ENCODE results near the gene CELF5. TPM values are rescaled to one million over a fixed set of nuclear protein-coding genes. Genes with fewer than 3 reads are reported as not detected.

Gene CELF5
- total and polyA plus RNA-seq, 9 of the 15 experiments (the other 6 are each of a cell fraction or from before 2014, with no cell fraction given) = 0.01 to 0.56 (median 0.22) TPM

DNA sequence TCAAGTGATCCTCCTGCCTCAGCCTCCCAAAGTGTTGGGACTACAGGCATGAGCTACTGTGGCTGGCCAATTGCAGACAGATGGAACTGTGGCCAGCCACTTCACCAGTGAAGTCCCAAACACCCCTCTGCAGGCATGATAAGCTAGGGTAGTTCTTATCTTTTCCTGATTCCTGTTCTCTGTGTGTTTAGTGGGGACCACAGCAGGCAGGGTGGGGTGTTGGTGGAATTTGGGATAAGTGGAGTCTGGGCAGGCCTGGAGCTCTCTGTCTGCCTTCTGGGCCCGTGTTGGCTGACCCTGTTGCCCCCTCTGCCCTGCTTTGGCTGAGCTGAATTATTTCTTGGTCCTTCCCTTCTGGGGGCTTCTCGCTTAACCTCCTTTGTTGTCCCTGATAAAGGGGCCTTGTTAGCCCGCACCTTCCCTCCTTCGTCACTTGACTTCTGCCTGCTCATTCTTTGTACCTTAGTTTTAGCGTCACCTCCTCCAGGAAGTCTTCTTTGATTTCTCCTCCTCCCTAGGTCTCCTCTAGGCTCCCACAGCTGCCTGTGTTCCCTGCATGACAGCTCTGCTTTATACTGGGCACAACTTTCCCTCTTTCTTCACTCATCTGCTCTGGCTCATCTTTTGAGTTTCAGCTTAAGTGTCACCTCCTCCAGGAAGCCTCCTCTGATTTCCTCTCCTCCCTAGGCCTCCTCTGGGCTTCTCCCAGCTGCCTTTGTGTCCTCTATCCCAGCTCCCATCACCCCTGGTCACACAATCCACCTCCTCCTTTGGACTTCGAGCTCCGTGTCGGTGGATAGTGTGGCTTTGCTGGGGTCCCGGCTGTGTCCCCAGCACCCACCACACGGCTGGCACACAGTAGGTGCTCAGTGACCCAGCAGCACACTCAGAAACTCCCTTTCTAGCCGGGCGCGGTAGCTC, 40.5 kb upstream of the CELF5 start (continued):
- no peak for TF ChIP-seq CLOCK (CRISPR knock-in tag; IDR thresholded peaks at IDR 0.05; ENCODE audit: borderline replicate concordance)
- TF ChIP-seq ZNF408 (CRISPR knock-in tag; IDR thresholded peaks at IDR 0.05; ENCODE audit: low read depth) = no peak
- TF ChIP-seq, protein P1, sequence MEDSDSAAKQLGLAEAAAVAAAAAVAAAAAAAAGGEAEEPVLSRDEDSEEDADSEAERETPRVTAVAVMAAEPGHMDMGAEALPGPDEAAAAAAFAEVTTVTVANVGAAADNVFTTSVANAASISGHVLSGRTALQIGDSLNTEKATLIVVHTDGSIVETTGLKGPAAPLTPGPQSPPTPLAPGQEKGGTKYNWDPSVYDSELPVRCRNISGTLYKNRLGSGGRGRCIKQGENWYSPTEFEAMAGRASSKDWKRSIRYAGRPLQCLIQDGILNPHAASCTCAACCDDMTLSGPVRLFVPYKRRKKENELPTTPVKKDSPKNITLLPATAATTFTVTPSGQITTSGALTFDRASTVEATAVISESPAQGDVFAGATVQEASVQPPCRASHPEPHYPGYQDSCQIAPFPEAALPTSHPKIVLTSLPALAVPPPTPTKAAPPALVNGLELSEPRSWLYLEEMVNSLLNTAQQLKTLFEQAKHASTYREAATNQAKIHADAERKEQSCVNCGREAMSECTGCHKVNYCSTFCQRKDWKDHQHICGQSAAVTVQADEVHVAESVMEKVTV (CRISPR knock-in tag; IDR thresholded peaks at IDR 0.05) = no peak
- 0 out of 2 replicates have a peak, but pooled peaks have one; percentile 40 for TF ChIP-seq CCAR2 (IDR thresholded peaks at IDR 0.05; ENCODE audit: low read depth, low read length)
- TF ChIP-seq NFIC (IDR thresholded peaks at IDR 0.05) = peak; percentile 35
- TF ChIP-seq HMGN3 (IDR thresholded peaks at IDR 0.05; ENCODE audit: borderline replicate concordance, extremely low read depth, insufficient read length, low read depth, low read length) = no peak
- TF ChIP-seq, protein P2, sequence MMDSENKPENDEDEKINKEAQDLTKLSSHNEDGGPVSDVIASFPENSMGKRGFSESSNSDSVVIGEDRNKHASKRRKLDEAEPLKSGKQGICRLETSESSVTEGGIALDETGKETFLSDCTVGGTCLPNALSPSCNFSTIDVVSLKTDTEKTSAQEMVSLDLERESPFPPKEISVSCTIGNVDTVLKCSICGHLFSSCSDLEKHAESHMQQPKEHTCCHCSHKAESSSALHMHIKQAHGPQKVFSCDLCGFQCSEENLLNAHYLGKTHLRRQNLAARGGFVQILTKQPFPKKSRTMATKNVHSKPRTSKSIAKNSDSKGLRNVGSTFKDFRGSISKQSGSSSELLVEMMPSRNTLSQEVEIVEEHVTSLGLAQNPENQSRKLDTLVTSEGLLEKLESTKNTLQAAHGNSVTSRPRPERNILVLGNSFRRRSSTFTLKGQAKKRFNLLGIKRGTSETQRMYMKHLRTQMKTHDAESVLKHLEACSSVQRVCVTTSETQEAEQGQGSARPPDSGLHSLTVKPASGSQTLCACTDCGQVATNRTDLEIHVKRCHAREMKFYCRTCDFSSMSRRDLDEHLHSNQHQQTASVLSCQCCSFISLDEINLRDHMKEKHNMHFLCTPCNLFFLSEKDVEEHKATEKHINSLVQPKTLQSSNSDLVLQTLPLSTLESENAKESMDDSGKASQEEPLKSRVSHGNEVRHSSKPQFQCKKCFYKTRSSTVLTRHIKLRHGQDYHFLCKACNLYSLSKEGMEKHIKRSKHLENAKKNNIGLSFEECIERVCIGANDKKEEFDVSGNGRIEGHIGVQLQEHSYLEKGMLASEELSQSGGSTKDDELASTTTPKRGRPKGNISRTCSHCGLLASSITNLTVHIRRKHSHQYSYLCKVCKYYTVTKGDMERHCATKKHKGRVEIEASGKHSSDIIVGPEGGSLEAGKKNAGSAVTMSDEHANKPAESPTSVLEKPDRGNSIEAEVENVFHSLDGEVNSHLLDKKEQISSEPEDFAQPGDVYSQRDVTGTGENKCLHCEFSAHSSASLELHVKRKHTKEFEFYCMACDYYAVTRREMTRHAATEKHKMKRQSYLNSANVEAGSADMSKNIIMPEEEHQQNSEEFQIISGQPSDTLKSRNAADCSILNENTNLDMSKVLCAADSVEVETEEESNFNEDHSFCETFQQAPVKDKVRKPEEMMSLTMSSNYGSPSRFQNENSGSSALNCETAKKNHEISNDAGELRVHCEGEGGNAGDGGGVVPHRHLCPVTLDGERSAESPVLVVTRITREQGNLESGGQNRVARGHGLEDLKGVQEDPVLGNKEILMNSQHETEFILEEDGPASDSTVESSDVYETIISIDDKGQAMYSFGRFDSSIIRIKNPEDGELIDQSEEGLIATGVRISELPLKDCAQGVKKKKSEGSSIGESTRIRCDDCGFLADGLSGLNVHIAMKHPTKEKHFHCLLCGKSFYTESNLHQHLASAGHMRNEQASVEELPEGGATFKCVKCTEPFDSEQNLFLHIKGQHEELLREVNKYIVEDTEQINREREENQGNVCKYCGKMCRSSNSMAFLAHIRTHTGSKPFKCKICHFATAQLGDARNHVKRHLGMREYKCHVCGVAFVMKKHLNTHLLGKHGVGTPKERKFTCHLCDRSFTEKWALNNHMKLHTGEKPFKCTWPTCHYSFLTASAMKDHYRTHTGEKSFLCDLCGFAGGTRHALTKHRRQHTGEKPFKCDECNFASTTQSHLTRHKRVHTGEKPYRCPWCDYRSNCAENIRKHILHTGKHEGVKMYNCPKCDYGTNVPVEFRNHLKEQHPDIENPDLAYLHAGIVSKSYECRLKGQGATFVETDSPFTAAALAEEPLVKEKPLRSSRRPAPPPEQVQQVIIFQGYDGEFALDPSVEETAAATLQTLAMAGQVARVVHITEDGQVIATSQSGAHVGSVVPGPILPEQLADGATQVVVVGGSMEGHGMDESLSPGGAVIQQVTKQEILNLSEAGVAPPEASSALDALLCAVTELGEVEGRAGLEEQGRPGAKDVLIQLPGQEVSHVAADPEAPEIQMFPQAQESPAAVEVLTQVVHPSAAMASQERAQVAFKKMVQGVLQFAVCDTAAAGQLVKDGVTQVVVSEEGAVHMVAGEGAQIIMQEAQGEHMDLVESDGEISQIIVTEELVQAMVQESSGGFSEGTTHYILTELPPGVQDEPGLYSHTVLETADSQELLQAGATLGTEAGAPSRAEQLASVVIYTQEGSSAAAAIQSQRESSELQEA (IDR thresholded peaks at IDR 0.05; ENCODE audit: low read depth) = no peak; the same call in 1 of the 2 replicates
- TF ChIP-seq OTX1 (CRISPR knock-in tag; IDR thresholded peaks at IDR 0.05) = no peak
- no peak for TF ChIP-seq TCF7 (IDR thresholded peaks at IDR 0.05; ENCODE audit: borderline replicate concordance)
- TF ChIP-seq ZNF79 (CRISPR knock-in tag; IDR thresholded peaks at IDR 0.05; ENCODE audit: low read depth) = no peak
- peak; percentile 100 for TF ChIP-seq HDGF (IDR thresholded peaks at IDR 0.05)
- no peak for TF ChIP-seq ZNF121 (CRISPR knock-in tag; conservative IDR thresholded peaks at IDR 0.05)

Measured in K562 (cell line).